Natural killer cell (primary cell): ENCODE measurements around the gene SLC39A11. TPM values are rescaled to one million over a fixed set of nuclear protein-coding genes. Genes with fewer than 3 reads are reported as not detected.

Source experiments
- ATAC-seq, 3 donors: fragments of 150-1000 bp in 2 of 3; fragments of 200-7000 bp in 1 of 3; cut with Tn5 transposase; 1 replicate in 1 of 3; 2 replicates in 2 of 3; pipeline ENCODE4 v1.10.0; 2021; ENCODE audit warnings: mild to moderate bottlenecking in 2 of 3, moderate library complexity in 2 of 3
- DNase-seq, 2 donors: peaks; one replicate each; pipeline versions ENCODE4 v3.0.0 to v3.0.0-alpha.2; 2013 to 2021; ENCODE audit warnings: mixed read lengths in 1 of 2
- H3K27ac ChIP-seq: one replicate; pipeline ENCODE4 v1.5.1; 2013; ENCODE audit warnings: mild to moderate bottlenecking, low read length
- H3K27me3 ChIP-seq: one replicate; pipeline ENCODE4 v1.6.1; 2013; ENCODE audit warnings: low read length; ENCODE audit not compliant: control insufficient read depth, insufficient read depth
- H3K36me3 ChIP-seq: one replicate; pipeline ENCODE4 v1.6.1; 2013; ENCODE audit warnings: low read length; ENCODE audit not compliant: control insufficient read depth, insufficient read depth
- H3K4me1 ChIP-seq: one replicate; pipeline ENCODE4 v1.6.1; 2013; ENCODE audit warnings: low read length; ENCODE audit not compliant: control insufficient read depth, insufficient read depth
- H3K4me3 ChIP-seq: one replicate; pipeline ENCODE4 v1.5.1; 2013; ENCODE audit warnings: low read length
- H3K9me3 ChIP-seq: one replicate; pipeline ENCODE4 v1.6.1; 2013; ENCODE audit warnings: low read length; ENCODE audit not compliant: control insufficient read depth, insufficient read depth
- H3K27ac Mint-ChIP-seq, 2 donors: one replicate each; pipeline ENCODE4 v1.8.0; 2022; ENCODE audit warnings: mild to moderate bottlenecking in 2 of 2, mixed read lengths in 2 of 2, moderate library complexity in 1 of 2
- H3K27me3 Mint-ChIP-seq, 2 donors: one replicate each; pipeline ENCODE4 v1.8.0; 2022; ENCODE audit warnings: low read depth in 2 of 2, mixed read lengths in 2 of 2
- H3K36me3 Mint-ChIP-seq: one replicate; pipeline ENCODE4 v1.8.0; 2022; ENCODE audit warnings: mixed read lengths
- H3K4me1 Mint-ChIP-seq, 2 donors: one replicate each; pipeline ENCODE4 v1.8.0; 2022; ENCODE audit warnings: mixed read lengths in 2 of 2
- H3K4me3 Mint-ChIP-seq: one replicate; pipeline ENCODE4 v1.8.0; 2022; ENCODE audit warnings: mild to moderate bottlenecking, moderate library complexity, mixed read lengths
- H3K9me3 Mint-ChIP-seq, 2 donors: one replicate each; pipeline ENCODE4 v1.8.0; 2022; ENCODE audit warnings: mixed read lengths in 2 of 2
- CTCF ChIP-seq: fragments of 200-600 bp; IDR thresholded peaks from one replicate; pipeline ENCODE4 v1.8.0; 2022; ENCODE audit warnings: antibody characterized with exemption
- WGBS: methylation state at CpG from one replicate; pipeline ENCODE4 v1.1.7; 2013; ENCODE audit warnings: missing lambda C conversion rate; ENCODE audit not compliant: insufficient coverage; 5-methylcytosine and 5-hydroxymethylcytosine counted together
- intact Hi-C: fragments of 100-400 bp; cut with micrococcal nuclease; formaldehyde crosslinking; loops from one replicate; pipeline ENCODE4 v1.14.2; 2022
- total RNA-seq, 4 donors: library from RNA; stranded (reverse); fragments of 120-200 nt in 1 of 4; gene quantifications; one replicate each; pipeline versions ENCODE4 v1.2.3 to v1.2.4, GENCODE V29; 2013 to 2022

SLC39A11 gene
- total RNA-seq, 3 donors from 2014 or later (not counting 1 experiment from before 2014, with no cell fraction given): 32.6 to 44.9 (median 39.4) TPM

GRCh38 chr17:72926171-72926570 lies 166.3 kb downstream of the SLC39A11 start:
- DNase-seq (no peak), ATAC-seq (no peak)
- intact Hi-C loops: no loop called here
- WGBS: 100% methylated on average over 1 of the region's 1 CpG
- H3K27ac ChIP-seq: no peak overlapping the region
- H3K27me3 ChIP-seq: no peaks in the 10 kb centered on the region
- H3K4me3 ChIP-seq: no peak overlapping the region
- H3K4me3 Mint-ChIP-seq: no peak overlapping the region
- no peaks in the 10 kb centered on the region for H3K27me3 Mint-ChIP-seq
- no peaks in the 10 kb centered on the region for H3K36me3 ChIP-seq
- peaks cover 12 to 18% of the 10 kb centered on the region in 2 donors for H3K4me1 Mint-ChIP-seq
- no peaks in the 10 kb centered on the region for H3K36me3 Mint-ChIP-seq
- no peak overlapping the region for H3K27ac Mint-ChIP-seq
- no peaks in the 10 kb centered on the region for H3K9me3 Mint-ChIP-seq
- no peaks in the 10 kb centered on the region for H3K4me1 ChIP-seq
- H3K9me3 ChIP-seq: no peaks in the 10 kb centered on the region
- no peak for TF ChIP-seq CTCF

GRCh38 chr17:72924196-72924595 lies 168.3 kb downstream of the SLC39A11 start:
- Mint-ChIP-seq H3K9me3 (no peaks in the 10 kb centered on the region), H3K4me1 (peaks cover 6 to 17% of the 10 kb centered on the region in 2 donors), H3K27ac (no peak overlapping the region), H3K4me3 (no peak overlapping the region), H3K27me3 (no peaks in the 10 kb centered on the region), H3K36me3 (no peaks in the 10 kb centered on the region)
- Histone ChIP-seq H3K27ac (no peak overlapping the region), H3K4me3 (no peak overlapping the region), H3K36me3 (no peaks in the 10 kb centered on the region), H3K27me3 (no peaks in the 10 kb centered on the region), H3K9me3 (no peaks in the 10 kb centered on the region), H3K4me1 (no peaks in the 10 kb centered on the region)
- ATAC-seq (no peak), DNase-seq (no peak)
- intact Hi-C loops: no loop called here
- WGBS: no CpG with 5 or more reads among the region's 2 CpGs
- no peak for TF ChIP-seq CTCF

GRCh38 chr17:72922219-72922618 lies 170.3 kb downstream of the SLC39A11 start:
- no peak for TF ChIP-seq CTCF
- no peak for DNase-seq
- H3K36me3 Mint-ChIP-seq: no peaks in the 10 kb centered on the region
- H3K4me1 Mint-ChIP-seq: peaks cover 0 to 9% of the 10 kb centered on the region in 2 donors
- Histone ChIP-seq H3K4me3 (no peak overlapping the region), H3K27me3 (no peaks in the 10 kb centered on the region), H3K4me1 (no peaks in the 10 kb centered on the region), H3K9me3 (no peaks in the 10 kb centered on the region), H3K36me3 (no peaks in the 10 kb centered on the region), H3K27ac (no peak overlapping the region)
- intact Hi-C loops: no loop called here
- H3K27ac Mint-ChIP-seq: no peak overlapping the region
- no peaks in the 10 kb centered on the region for H3K27me3 Mint-ChIP-seq
- 87% methylated on average over 3 of the region's 3 CpGs for WGBS
- H3K4me3 Mint-ChIP-seq: no peak overlapping the region
- no peaks in the 10 kb centered on the region for H3K9me3 Mint-ChIP-seq
- no peak for ATAC-seq

- peaks cover 0 to 13% of the 10 kb centered on the region in 2 donors for H3K4me1 Mint-ChIP-seq
- Histone ChIP-seq H3K4me1 (no peaks in the 10 kb centered on the region), H3K36me3 (no peaks in the 10 kb centered on the region), H3K27ac (no peak overlapping the region), H3K27me3 (no peaks in the 10 kb centered on the region), H3K9me3 (no peaks in the 10 kb centered on the region), H3K4me3 (no peak overlapping the region)
- ATAC-seq (no peak), DNase-seq (no peak)
- WGBS: 97% methylated on average over 5 of the region's 5 CpGs
- intact Hi-C loops: no loop called here
- H3K4me3 Mint-ChIP-seq: no peak overlapping the region
- H3K9me3 Mint-ChIP-seq: no peaks in the 10 kb centered on the region
- no peak for TF ChIP-seq CTCF
- no peak overlapping the region for H3K27ac Mint-ChIP-seq
- no peaks in the 10 kb centered on the region for H3K36me3 Mint-ChIP-seq
- H3K27me3 Mint-ChIP-seq: no peaks in the 10 kb centered on the region
Observed at GRCh38 chr17:72921347-72922054, 171.0 kb downstream of the SLC39A11 start.
